Measurements from ENCODE around the gene KLHL22. TPM values are rescaled to one million over a fixed set of nuclear protein-coding genes. Genes with fewer than 3 reads are reported as not detected.
A peak's percentile ranks its signal among the peaks of the same experiment; 100 is the strongest.

Gene KLHL22
- total and polyA plus RNA-seq, 2 of the 13 experiments (the other 11 are each of a cell fraction or from before 2014, with no cell fraction given), result 10.9 to 14.8 TPM

- TF ChIP-seq, protein P1, sequence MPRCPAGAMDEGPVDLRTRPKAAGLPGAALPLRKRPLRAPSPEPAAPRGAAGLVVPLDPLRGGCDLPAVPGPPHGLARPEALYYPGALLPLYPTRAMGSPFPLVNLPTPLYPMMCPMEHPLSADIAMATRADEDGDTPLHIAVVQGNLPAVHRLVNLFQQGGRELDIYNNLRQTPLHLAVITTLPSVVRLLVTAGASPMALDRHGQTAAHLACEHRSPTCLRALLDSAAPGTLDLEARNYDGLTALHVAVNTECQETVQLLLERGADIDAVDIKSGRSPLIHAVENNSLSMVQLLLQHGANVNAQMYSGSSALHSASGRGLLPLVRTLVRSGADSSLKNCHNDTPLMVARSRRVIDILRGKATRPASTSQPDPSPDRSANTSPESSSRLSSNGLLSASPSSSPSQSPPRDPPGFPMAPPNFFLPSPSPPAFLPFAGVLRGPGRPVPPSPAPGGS (CRISPR knock-in tag; IDR thresholded peaks at IDR 0.05), result 0 out of 2 replicates have a peak, but pooled peaks have one; percentile 39
- TF ChIP-seq NFRKB (IDR thresholded peaks at IDR 0.05) (no peak), ZNF326 (CRISPR knock-in tag; IDR thresholded peaks at IDR 0.05; ENCODE audit: borderline replicate concordance) (no peak), CBFB (CRISPR knock-in tag; IDR thresholded peaks at IDR 0.05) (no peak), MTF1 (CRISPR knock-in tag; IDR thresholded peaks at IDR 0.05) (no peak), CSRNP2 (CRISPR knock-in tag; conservative IDR thresholded peaks at IDR 0.05; ENCODE audit: low read depth) (no peak), KDM6A (CRISPR knock-in tag; IDR thresholded peaks at IDR 0.05; ENCODE audit: low read depth) (no peak), SCMH1 (CRISPR knock-in tag; IDR thresholded peaks at IDR 0.05; ENCODE audit: borderline replicate concordance) (no peak), ZNF292 (CRISPR knock-in tag; IDR thresholded peaks at IDR 0.05; ENCODE audit: borderline replicate concordance, low read depth) (no peak), ZFP37 (CRISPR knock-in tag; IDR thresholded peaks at IDR 0.05; ENCODE audit: borderline replicate concordance) (no peak), PHF20 (CRISPR knock-in tag; IDR thresholded peaks at IDR 0.05) (no peak), ZNF451 (CRISPR knock-in tag; IDR thresholded peaks at IDR 0.05) (no peak), NR2F1 (CRISPR knock-in tag; IDR thresholded peaks at IDR 0.05) (no peak), ZNF501 (CRISPR knock-in tag; IDR thresholded peaks at IDR 0.05) (no peak), ZUFSP (CRISPR knock-in tag; IDR thresholded peaks at IDR 0.05; ENCODE audit: borderline replicate concordance) (no peak)
- TF ChIP-seq, protein P2, sequence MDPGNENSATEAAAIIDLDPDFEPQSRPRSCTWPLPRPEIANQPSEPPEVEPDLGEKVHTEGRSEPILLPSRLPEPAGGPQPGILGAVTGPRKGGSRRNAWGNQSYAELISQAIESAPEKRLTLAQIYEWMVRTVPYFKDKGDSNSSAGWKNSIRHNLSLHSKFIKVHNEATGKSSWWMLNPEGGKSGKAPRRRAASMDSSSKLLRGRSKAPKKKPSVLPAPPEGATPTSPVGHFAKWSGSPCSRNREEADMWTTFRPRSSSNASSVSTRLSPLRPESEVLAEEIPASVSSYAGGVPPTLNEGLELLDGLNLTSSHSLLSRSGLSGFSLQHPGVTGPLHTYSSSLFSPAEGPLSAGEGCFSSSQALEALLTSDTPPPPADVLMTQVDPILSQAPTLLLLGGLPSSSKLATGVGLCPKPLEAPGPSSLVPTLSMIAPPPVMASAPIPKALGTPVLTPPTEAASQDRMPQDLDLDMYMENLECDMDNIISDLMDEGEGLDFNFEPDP (CRISPR knock-in tag; conservative IDR thresholded peaks at IDR 0.05), result no peak
- TF ChIP-seq, protein P3, sequence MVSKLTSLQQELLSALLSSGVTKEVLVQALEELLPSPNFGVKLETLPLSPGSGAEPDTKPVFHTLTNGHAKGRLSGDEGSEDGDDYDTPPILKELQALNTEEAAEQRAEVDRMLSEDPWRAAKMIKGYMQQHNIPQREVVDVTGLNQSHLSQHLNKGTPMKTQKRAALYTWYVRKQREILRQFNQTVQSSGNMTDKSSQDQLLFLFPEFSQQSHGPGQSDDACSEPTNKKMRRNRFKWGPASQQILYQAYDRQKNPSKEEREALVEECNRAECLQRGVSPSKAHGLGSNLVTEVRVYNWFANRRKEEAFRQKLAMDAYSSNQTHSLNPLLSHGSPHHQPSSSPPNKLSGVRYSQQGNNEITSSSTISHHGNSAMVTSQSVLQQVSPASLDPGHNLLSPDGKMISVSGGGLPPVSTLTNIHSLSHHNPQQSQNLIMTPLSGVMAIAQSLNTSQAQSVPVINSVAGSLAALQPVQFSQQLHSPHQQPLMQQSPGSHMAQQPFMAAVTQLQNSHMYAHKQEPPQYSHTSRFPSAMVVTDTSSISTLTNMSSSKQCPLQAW (CRISPR knock-in tag; IDR thresholded peaks at IDR 0.05), result no peak
- TF ChIP-seq, protein P4, sequence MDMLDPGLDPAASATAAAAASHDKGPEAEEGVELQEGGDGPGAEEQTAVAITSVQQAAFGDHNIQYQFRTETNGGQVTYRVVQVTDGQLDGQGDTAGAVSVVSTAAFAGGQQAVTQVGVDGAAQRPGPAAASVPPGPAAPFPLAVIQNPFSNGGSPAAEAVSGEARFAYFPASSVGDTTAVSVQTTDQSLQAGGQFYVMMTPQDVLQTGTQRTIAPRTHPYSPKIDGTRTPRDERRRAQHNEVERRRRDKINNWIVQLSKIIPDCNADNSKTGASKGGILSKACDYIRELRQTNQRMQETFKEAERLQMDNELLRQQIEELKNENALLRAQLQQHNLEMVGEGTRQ (IDR thresholded peaks at IDR 0.05; ENCODE audit: low read depth, low read length), result no peak
- TF ChIP-seq, protein P4 (CRISPR knock-in tag; IDR thresholded peaks at IDR 0.05; ENCODE audit: borderline replicate concordance), result no peak
These were observed 57.8 kb downstream of the KLHL22 start, which contains the start of gene SCARF2 (continued) for GRCh38 chr22:20437613-20438426.

Measured in HepG2 (cell line).